Thymus (tissue), 11 donors: ENCODE data around the gene AJAP1. TPM values are rescaled to one million over a fixed set of nuclear protein-coding genes. Genes with fewer than 3 reads are reported as not detected.

Source experiments
- DNase-seq, 9 donors: peaks; one replicate each; pipeline ENCODE4 v3.0.0-alpha.2; 2013; ENCODE audit warnings: low spot score in 9 of 9, low read depth in 6 of 9, missing footprints in 1 of 9
- H3K27ac ChIP-seq, 2 donors: one replicate each; pipeline ENCODE4 v1.5.1; 2013; ENCODE audit warnings: control low read depth in 1 of 2, low read depth in 1 of 2, low read length in 1 of 2, mild to moderate bottlenecking in 1 of 2, moderate library complexity in 1 of 2
- H3K27me3 ChIP-seq, 2 donors: one replicate each; pipeline ENCODE4 v1.5.1; 2013; ENCODE audit warnings: low read length in 1 of 2; ENCODE audit not compliant: control insufficient read depth in 2 of 2, insufficient read depth in 1 of 2
- H3K36me3 ChIP-seq, 2 donors: one replicate each; pipeline ENCODE4 v1.5.1; 2013; ENCODE audit warnings: low read length in 1 of 2, mild to moderate bottlenecking in 1 of 2, moderate library complexity in 1 of 2; ENCODE audit not compliant: control insufficient read depth in 2 of 2, insufficient read depth in 2 of 2
- H3K4me1 ChIP-seq, 2 donors: one replicate each; pipeline ENCODE4 v1.5.1; 2013; ENCODE audit warnings: low read length in 2 of 2; ENCODE audit not compliant: control insufficient read depth in 2 of 2, insufficient read depth in 2 of 2
- H3K4me3 ChIP-seq, 2 donors: one replicate each; pipeline ENCODE4 v1.5.1; 2013; ENCODE audit warnings: low read length in 2 of 2, control low read depth in 1 of 2, mild to moderate bottlenecking in 1 of 2
- H3K9me3 ChIP-seq, 2 donors: one replicate each; pipeline ENCODE4 v1.5.1; 2013; ENCODE audit warnings: low read length in 1 of 2, mild to moderate bottlenecking in 1 of 2; ENCODE audit not compliant: control insufficient read depth in 2 of 2, insufficient read depth in 1 of 2
- WGBS: extraction: QIAGEN DNeasy Blood & Tissue Kit; methylation state at CpG from one replicate; pipeline ENCODE4 v1.1.7; 2013; 5-methylcytosine and 5-hydroxymethylcytosine counted together
- polyA plus RNA-seq: library from polyadenylated mRNA; stranded (reverse); fragments of 200-250 nt; gene quantifications from one replicate; pipeline ENCODE4 v1.2.3, GENCODE V29; 2013
- total RNA-seq: library from RNA; stranded (reverse); fragments of 120-200 nt; gene quantifications from one replicate; pipeline ENCODE4 v1.2.4, GENCODE V29; 2013
- donor health status: healthy.

AJAP1 gene
- total and polyA plus RNA-seq, 2 donors: 0.09 to 0.16 TPM

- Histone ChIP-seq H3K27ac (no peak overlapping the region), H3K4me3 (no peak overlapping the region), H3K9me3 (peaks cover 0 to 14% of the 10 kb centered on the region in 2 donors), H3K36me3 (no peaks in the 10 kb centered on the region), H3K4me1 (no peaks in the 10 kb centered on the region), H3K27me3 (no peaks in the 10 kb centered on the region)
- WGBS: 79% methylated on average over 10 of the region's 10 CpGs
- no peak for DNase-seq
These were observed 102.6 kb downstream of the AJAP1 start for GRCh38 chr1:4756851-4757580.

- DNase-seq: no peak
- Histone ChIP-seq H3K4me3 (no peak overlapping the region), H3K27me3 (no peaks in the 10 kb centered on the region), H3K9me3 (peaks cover 0 to 12% of the 10 kb centered on the region in 2 donors), H3K36me3 (no peaks in the 10 kb centered on the region), H3K27ac (no peak overlapping the region), H3K4me1 (no peaks in the 10 kb centered on the region)
- 76% methylated on average over 8 of the region's 8 CpGs for WGBS
These were observed 105.3 kb downstream of the AJAP1 start for GRCh38 chr1:4759671-4760070.

- peaks cover 0 to 9% of the 10 kb centered on the region in 2 donors for H3K9me3 ChIP-seq
These were observed 105.7 kb downstream of the AJAP1 start for GRCh38 chr1:4760088-4760487.

GRCh38 chr1:4761324-4761723 is 106.9 kb downstream of the AJAP1 start:
- H3K4me3 ChIP-seq: no peak overlapping the region
- 96% methylated on average over 5 of the region's 5 CpGs for WGBS
- H3K27me3 ChIP-seq: no peaks in the 10 kb centered on the region
- DNase-seq: no peak
- H3K27ac ChIP-seq: no peak overlapping the region
- H3K36me3 ChIP-seq: no peaks in the 10 kb centered on the region
- H3K4me1 ChIP-seq: no peaks in the 10 kb centered on the region
- H3K9me3 ChIP-seq: peaks cover 0 to 9% of the 10 kb centered on the region in 2 donors

More at GRCh38 chr1:4760088-4760487, 105.7 kb downstream of the AJAP1 start:
- H3K27me3 ChIP-seq: no peaks in the 10 kb centered on the region
- H3K27ac ChIP-seq: no peak overlapping the region
- no peak overlapping the region for H3K4me3 ChIP-seq
- H3K4me1 ChIP-seq: no peaks in the 10 kb centered on the region
- no peaks in the 10 kb centered on the region for H3K36me3 ChIP-seq
- WGBS: 77% methylated on average over 5 of the region's 5 CpGs
- DNase-seq: no peak

- no peak for DNase-seq
- Histone ChIP-seq H3K36me3 (no peaks in the 10 kb centered on the region), H3K27ac (no peak overlapping the region), H3K4me1 (no peaks in the 10 kb centered on the region), H3K27me3 (no peaks in the 10 kb centered on the region), H3K4me3 (no peak overlapping the region), H3K9me3 (peaks cover 0 to 4% of the 10 kb centered on the region in 2 donors)
- WGBS: 86% methylated on average over 7 of the region's 7 CpGs
These were observed 107.7 kb downstream of the AJAP1 start for GRCh38 chr1:4762146-4762545.

- Histone ChIP-seq H3K9me3 (no peaks in the 10 kb centered on the region), H3K27me3 (no peaks in the 10 kb centered on the region), H3K36me3 (no peaks in the 10 kb centered on the region), H3K4me1 (no peaks in the 10 kb centered on the region), H3K27ac (no peak overlapping the region), H3K4me3 (no peak overlapping the region)
- no peak for DNase-seq
- 97% methylated on average over 4 of the region's 4 CpGs for WGBS
These were observed 112.9 kb downstream of the AJAP1 start for GRCh38 chr1:4767308-4767707.

GRCh38 chr1:4768553-4768952 is 114.1 kb downstream of the AJAP1 start:
- no peaks in the 10 kb centered on the region for H3K4me1 ChIP-seq
- no peaks in the 10 kb centered on the region for H3K9me3 ChIP-seq
- no peak overlapping the region for H3K27ac ChIP-seq
- DNase-seq: no peak
- H3K4me3 ChIP-seq: no peak overlapping the region
- H3K36me3 ChIP-seq: no peaks in the 10 kb centered on the region
- no peaks in the 10 kb centered on the region for H3K27me3 ChIP-seq
- 88% methylated on average over 6 of the region's 6 CpGs for WGBS

GRCh38 chr1:4769516-4770280 is 115.3 kb downstream of the AJAP1 start:
- no peak overlapping the region for H3K4me3 ChIP-seq
- no peak for DNase-seq
- 87% methylated on average over 18 of the region's 18 CpGs for WGBS
- H3K9me3 ChIP-seq: no peaks in the 10 kb centered on the region
- no peaks in the 10 kb centered on the region for H3K4me1 ChIP-seq
- H3K27ac ChIP-seq: no peak overlapping the region
- H3K36me3 ChIP-seq: no peaks in the 10 kb centered on the region
- no peaks in the 10 kb centered on the region for H3K27me3 ChIP-seq

- no peaks in the 10 kb centered on the region for H3K9me3 ChIP-seq
- no peak overlapping the region for H3K27ac ChIP-seq
- H3K4me1 ChIP-seq: no peaks in the 10 kb centered on the region
- DNase-seq: no peak
- no peak overlapping the region for H3K4me3 ChIP-seq
- no peaks in the 10 kb centered on the region for H3K36me3 ChIP-seq
- H3K27me3 ChIP-seq: no peaks in the 10 kb centered on the region
- 57% methylated on average over 8 of the region's 8 CpGs for WGBS
These were observed 116.3 kb downstream of the AJAP1 start for GRCh38 chr1:4770713-4771112.
